T-helper 9 cell (primary cell): ENCODE data around the gene KLHL14.

Experiments used
- DNase-seq: peaks from one replicate; pipeline ENCODE4 v3.0.0-alpha.2; 2020

Gene KLHL14

DNA sequence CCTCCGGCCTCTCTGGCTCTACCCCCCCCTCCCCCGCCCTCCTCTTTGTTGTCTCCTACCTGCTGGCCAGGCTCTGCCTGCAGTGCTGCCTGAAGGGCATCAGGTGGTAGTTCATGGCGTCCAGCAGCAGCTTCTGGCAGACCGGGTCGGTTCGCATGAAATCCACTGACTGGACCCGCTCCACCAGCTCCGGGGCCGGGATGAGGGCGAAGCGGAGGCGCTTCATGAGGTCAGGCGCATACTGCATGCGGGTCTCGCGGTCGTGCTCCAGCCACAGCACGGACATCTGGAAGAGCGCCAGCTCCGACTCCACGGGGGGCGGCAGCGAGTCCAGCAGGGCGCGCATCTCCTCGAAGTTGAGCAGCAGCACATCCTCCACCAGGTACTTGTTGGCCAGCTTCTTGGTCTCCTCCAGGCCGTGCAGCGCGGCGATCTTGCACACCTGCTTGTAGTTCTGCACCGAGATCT, 3.2 kb downstream of the KLHL14 start:
- no peak for DNase-seq

DNA sequence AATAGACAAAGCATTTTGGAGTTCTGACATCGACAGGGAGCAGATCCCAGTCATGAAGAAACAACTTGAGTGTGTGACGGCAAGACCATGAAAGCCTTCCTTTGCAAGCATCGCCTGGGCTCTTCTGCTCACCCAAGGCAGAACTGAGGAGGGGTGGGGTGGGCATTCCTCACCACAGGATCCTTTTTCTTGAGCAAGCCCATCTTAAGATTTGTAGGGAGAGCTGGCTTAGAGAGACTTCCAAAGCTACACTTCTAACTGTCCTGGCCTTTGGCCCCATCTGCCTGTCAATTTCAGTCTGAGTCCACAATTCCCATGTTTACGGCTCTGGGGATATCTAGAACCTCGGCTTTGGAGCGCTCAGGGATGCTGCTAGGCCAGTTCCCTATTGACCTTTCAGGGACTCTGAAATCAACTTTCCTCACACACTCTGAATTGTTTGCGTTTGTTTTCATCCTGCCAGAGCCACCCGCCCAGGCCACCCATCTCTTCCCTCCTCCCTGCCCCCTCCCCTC, 3.7 kb downstream of the KLHL14 start:
- DNase-seq: no peak

DNA sequence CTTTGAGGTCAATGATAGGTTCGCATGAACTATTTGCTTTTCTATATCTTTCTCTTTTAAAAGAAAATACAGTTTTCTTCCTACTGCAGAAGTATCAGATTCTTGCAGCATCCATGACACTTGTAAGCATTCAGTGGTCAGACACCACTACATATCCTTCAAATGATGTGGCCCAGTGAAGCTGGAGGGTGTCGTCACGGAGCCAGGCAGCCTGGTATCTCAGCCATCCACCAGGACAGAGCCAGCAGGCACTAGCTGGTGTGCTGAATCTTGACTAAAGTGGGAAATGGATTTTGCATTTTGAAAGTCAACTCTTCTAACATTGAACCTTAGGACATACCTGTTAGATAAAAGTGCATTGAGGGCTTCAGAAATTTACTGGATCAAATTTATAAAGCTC, 5.4 kb downstream of the KLHL14 start:
- DNase-seq: no peak

DNA sequence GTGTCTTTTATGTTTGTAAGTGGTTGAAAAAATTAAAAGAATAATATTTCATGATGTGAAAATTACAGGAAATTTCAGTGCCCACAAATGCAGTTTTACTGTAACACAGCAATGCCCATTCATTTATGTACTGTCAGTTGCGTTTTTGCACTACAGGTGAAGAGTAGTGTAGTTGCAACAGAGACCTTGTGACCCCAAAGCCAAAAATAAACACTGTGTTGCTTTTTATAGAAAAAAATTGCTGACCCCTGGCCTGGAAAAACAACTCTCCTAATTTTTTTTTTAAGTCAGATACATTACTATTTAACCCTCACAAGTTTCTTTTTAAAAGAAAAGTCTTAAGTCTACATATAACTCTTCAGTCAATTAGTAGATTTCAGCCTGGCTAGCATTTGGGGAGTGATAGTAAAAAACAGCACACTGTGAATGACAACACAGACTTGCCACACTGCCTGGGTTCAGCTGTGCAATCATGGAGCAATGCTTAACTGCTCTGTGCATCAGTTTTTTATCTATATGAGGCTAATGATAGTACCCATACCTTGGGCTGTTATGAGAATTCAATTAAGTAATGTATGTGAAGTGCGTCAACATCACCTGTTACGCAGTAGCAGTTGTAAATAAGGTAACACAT, 8.1 kb downstream of the KLHL14 start:
- DNase-seq: no peak

DNA sequence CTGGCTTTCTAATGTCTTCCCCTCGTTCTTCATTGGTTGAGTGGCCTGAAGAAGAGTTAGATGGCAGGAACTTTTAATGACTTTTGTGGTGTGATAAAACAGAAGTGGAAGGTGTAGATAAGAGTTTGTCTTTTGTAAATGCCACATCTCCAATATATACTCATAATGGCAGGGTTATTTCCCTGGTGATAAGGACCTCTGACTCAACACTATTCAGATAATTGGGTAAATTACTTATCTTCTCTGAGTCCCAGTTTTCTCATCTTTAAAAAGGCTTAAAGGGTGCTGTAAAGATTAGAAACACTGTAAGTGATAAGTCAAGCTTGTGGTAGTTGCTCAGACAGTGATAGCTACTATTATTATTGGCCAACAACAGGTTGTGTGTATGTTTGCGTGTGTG, 9.5 kb downstream of the KLHL14 start:
- no peak for DNase-seq

DNA sequence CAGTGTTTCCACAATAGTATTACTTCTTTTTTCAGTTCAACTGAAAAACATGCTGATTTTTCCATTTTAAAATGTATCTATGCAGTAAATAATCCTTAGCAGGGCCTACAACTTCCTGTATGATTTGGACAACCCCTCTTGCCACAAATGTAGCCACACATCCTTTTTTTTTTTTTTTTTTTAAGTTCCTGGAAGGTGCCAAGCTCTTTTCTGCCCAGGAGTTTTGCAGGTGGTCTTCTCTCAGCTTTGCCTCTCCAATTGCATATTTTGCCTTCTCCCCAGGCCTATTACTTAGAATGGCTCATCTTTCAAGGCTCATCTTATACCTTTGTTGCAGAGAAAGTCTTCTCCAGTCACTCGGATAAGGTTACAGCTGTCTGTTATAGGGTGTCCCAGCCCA, 11.6 kb downstream of the KLHL14 start:
- no peak for DNase-seq

DNA sequence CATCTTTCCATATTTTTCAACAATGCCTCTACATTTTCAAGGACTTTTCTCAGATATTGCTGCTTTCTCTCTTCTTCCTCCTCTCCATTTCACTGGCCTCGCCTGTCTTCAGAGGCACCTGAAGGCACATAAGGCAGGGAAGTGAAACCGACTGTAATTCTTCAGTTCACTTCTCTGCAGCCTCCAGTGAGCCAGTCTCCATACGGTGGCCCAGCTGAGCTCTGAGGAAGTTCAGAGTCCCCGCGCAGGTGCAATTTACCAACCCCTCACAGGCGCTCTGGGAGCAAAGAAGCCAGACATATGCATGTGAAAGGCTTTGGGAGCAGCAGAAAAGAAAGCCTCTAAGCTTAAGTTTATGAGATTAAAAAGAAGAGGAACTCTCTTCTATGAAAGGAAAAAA, 12.4 kb downstream of the KLHL14 start:
- no peak for DNase-seq

DNA sequence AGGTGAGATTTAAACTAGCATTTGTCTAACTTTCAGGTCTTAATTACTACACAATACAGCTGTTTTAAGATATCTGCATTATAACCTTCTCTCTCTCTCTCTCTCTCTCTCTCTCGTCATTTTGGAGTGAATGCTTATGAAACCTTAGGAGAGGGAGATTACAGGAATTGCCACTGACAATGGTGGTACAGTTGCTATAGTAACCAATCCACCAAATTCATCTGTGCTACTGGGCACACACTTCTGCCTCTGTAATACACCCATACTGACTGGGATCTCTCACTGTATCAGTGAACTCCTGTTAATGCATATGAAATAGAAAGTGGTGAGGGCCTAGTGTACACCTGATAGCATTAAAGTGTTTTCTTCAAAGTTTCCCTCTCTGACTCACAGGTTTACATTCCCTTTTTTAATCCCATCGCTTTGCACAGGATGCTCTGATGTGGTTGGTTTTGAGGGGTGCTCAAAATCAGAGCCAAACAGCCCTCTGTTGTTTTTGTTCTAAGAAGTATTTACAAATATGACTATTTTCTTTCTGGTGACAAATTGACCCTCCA, 13.1 kb downstream of the KLHL14 start:
- no peak for DNase-seq

DNA sequence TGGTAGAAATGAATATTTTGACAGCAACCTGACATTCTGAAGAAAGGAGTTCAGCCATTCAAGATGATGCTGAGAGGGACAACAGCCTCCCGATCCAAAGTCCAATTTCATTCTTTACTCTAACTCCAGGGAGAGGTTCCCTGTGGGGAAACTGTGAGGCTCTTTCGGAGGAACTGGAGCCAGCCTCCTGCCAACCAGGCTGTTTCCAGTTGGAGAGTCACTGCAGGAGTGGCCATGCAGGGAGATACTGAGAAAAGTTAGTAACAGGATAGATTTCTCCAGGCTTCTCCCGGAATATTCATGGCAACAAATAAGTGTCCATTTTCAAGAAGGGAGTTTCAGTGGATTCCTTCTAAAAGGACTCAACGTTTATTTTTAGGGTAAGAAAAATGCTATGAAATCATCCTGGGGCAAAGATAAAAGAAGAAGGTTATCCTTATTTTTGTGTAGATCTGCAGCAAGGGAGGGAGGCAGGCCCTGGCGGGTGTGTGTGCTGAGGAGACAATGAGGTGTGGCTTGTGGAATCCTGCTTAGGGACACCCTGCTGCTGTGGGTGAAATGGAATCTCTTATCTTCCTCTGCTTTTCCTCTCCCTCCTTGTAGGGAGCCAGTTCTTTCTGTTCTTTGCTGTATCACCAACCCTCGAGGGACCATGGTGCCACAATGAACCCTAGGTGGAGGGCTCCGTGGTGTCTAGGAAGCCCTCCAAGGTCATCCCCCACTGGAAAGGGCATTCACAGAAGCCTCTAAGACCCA, 18.1 kb downstream of the KLHL14 start:
- no peak for DNase-seq

DNA sequence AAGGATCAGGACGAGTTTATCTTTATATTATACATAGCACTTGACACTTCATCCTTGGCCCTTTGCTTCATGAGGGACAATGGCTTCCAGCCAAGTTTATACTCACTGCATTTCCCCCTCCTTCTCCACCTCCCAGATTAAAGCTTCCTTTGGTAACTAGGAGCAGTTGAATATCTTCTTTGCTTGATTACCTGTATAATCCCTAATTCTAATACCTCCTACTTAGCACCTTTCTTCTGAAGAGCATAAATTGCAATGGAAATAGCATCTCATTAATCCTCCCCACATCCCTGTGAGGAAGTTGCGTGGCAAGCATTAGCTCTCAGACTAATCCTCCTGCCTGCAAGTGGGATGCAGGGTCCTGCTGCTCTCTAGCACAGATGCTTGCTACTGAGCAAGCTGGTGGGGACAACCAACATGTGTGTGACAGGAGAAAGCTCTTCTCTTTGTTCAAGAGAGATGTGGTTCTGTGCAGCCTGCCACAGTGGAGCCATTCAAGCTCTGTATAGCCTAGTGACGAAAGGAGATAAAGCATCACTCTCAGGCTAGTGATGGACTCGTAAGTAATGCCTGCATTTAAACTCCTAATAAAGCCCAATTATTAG, 19.1 kb downstream of the KLHL14 start:
- no peak for DNase-seq

DNA sequence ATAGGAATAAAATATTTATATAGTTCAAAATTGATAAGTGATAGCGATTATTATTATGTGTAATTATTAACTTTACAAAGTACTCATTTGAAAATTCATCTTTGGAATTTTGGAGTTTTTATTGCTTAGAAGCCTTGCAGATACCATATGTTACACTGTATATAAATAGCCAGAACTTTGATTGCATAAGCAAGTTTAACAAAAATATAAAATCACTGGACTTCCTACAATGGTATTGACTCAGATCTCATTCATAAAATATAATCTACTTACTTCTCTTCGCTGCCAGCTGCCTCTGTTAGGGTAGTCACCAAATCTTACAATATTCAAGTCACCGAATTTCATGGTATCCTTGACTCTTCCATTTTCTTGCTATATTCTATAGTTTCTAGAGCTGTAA, 22.5 kb downstream of the KLHL14 start:
- no peak for DNase-seq

DNA sequence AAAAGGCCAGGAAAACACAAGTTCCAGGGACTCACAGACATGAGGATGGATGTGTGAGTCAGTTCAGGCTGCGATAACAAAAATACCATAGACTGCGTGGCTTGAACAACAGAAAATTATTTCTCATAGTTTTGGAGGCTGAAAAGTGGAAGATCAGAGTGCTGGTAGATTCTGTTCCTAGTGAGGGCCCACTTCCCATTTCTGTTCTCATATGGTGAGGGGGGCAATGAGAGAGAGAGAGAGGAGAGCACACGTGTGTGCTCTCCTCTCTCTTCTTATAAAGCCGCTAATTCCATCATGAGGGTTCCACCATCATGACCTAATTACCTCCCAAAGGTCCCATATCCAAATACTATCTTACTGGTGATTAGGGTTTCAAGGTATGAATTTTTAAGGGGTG, 23.0 kb downstream of the KLHL14 start:
- DNase-seq: no peak

DNA sequence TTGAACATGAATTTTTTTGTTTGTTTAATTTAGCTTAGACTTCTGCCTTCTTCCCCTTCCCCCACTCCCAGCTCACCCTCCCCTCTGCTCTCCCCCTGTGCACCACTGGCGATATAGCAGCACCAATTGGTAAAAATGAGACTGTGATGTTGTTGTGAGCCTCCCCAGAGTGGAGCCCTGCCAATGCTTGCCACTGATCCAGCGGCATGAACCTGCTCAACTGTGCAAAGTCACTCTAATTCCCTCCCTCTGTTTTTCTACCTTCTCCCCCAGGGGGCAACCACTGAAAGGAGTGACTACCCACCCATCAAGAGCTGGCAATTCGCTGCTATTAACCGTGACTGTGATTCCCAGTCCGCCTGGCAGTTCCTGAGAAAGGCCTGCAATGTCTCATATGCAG, 30.2 kb downstream of the KLHL14 start:
- DNase-seq: no peak

DNA sequence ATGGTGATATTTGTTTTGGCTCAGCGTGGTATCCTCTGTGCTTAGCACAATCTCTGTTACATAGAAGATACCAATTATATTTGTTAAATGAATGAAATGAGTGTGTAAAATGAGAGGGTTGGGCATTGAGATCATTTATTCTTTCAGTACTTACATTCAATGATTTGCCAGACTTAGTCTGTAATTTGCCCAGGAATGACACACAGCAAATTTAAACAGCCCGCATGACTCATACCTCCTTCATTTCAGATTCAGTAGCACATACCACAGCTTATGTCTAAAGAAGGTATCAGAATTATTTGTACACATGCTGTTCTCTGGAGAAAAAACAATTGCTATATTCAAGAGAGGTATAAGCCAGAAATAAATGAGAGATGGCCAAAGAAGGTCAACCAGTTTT, 37.0 kb downstream of the KLHL14 start:
- DNase-seq: no peak

DNA sequence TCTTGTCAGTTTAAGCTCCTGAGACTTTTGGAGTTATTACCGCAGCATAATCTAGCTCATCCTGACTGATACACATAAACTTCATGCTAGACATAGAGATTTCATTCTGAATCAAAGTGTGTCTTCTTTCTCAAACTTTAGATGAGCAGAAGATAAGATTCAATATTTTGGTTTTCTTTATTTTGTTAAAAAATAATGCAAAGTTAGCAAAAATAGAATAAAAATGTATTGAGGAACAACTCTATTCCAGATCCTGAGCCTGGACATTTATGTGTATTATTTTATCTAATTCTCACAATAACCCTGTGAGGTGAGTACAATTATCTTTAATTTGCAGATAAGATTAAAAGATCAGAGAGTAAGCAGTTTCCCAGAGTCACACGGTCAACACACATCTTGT, 38.4 kb downstream of the KLHL14 start:
- DNase-seq: no peak

DNA sequence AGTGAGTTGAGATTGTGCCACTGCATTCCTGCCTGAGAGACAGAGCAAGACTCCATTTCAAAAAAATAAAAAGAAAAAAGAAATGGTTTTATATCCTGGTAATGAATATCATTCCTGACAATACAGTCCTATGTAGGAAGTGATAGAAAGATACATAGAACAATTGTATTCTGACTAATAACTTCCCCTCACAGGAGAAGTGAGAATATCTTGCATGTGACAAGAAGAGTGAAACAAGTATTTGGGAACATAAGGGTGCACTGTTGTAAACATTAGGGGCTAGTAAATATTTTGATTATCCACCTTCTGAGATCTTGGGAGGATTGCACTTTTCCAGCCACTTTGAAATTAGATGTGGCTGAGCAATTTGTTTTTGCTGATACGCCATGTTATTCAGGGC, 40.7 kb downstream of the KLHL14 start:
- no peak for DNase-seq

DNA sequence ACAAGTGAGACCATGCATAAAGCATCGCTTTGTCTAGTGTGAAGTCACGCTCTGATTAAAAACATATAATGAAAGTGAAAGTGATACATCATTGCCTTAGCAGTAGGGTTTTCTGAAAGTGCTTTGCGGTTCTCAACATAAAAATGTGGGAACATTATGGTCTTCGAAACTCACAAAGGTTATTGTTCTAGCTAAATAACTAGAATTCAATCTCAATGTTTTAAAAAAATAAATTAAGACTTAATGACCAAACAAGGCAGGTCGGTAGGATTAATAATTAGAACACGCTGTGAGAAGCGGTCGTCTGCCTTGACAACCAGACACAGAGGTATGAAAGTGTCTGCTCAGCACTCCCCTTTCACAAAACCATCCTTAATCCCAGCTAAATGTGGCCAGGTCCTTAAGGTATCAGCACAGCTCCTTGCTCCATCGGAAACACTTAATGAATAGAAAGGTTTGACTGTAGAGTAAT, 42.2 kb downstream of the KLHL14 start:
- no peak for DNase-seq

DNA sequence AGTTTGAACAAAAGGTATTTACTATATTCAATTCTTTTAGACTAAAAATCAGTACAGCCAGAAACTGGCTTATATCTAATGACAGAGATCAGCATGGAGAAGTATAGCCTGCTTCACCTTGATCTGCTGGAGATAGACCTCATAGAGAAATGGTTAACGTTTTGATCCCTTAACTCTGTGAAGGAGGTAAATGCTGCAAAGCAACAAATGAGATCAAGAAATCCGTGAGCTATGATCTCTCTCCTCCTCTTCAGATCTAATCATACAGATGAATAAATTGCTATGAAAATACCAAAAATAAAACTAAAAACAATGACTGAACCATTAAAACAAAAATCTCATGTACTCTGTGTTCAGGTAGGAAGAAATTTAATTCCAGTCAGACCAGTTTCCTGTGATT, 42.8 kb downstream of the KLHL14 start:
- no peak for DNase-seq

DNA sequence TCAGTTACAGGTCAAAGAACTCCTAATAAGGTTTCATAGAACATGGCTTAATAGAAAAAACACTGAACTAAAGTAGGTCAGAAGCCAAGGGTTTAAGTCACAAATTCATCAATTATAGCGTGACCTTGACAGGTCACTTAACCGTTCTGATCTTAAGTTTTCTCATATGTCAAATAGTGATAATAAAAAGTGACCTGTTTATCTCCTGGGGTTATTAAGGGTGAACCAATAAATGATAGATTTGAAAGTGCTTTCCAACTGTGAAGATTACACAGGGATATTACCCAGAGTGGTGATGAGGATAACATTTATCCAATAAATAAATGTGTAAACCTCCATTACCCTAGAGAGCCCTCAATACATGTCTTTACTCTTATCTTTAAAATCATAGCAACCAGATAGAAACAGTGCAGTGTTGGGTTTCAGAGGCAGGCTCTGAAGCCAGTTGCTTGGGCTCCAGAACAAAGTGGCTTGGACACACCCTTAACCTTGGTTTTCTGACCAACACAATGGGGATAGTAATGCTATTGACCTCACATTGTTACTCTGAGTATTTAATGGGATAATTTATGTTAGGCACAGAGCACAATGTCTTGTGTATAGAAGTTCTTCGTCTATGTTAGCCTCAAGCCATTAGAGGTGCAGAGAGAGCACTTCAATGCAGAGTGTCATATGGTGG, 48.6 kb downstream of the KLHL14 start:
- DNase-seq: no peak

DNA sequence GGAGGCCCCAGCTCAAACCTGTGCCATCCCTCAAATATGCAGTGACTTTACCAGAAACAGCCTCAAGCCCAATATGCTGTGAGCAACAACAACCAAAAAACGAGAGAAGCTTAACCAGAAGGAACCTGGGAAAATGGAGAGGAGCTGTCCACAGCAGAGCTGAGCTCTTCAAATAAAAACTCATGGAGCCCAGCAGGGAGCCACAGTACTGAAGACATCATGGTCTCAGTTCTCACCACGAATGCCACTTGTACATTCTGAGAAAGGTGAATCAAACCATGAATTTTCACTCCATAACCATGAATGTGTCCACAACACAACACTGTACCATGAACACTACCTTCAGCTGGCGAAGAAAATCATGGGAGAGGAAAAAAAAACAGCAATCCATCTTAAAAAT, 50.5 kb downstream of the KLHL14 start:
- no peak for DNase-seq

DNA sequence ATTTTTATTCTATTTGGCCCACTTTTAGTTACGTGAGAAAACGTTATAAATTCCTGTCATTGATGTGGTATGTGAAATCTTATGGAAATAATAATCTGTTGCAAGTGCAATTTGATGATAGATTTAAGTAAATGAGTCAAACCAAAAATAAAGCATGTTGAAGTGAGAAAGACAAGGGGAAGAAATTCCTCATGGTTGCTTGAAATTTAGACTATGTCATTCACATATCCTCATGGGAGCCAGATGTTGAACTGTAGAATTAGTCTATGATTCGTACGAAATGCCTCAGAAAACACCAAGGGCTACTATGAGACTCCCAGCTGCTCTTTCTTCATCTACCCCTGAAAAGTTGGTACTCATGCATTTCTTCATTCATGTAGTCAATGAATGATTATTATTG, 55.7 kb downstream of the KLHL14 start:
- no peak for DNase-seq

DNA sequence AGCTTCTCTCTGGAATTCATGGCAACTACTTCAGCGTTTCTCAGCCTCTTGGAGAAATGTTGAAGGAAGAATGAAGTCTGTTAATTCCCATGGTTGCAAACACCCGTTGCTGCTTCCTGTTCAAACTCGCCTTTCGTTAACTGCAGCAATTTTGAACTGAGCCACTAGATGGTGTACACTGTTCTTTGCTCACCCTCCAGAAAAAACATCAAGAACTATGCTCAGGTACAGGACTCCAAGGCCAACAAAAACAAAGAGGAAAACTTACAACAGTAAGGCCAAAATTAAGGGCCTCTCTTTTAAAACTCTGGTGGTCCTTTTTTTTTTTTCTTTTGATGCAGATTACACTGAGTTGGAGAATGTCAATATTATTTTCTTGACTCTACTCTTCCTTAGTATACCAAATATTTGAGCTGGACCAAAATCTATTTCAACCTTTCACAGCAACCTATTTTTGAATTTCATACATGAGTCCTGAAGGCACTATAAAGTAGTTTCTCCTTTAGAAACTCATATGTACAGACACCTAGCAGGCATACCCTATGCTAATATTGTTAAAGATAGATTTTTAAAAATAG, 58.2 kb downstream of the KLHL14 start:
- no peak for DNase-seq

DNA sequence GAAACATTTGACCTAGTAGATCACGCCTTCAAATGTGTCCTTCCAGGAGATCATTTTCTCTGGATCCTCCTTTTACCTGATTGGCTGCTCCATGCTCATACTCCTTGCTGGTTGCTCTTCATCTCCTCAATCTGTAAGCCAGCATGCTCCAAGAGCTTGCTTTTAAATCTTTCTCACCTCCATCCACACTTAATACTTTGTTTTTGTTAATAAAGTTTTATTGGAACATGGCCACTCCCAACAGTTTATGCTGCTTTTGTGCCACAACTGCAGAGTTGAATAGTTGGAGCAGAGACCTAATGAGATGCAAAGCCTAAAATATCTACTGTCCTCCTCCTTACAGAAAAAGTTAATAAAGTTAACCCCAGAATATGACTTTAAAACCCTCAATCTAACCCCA, 60.0 kb downstream of the KLHL14 start:
- no peak for DNase-seq
